HTERT RPE-1 (cell line): ENCODE data around the gene GTPBP6.

ENCODE experiments used
- in situ Hi-C: fragments of 300-500 bp; cut with MboI; formaldehyde crosslinking; loops from 4 replicates; pipeline ENCODE4 v1.14.3; 2020; ENCODE audit warnings: low sequenced_read_pairs

The GTPBP6 gene, protein sequence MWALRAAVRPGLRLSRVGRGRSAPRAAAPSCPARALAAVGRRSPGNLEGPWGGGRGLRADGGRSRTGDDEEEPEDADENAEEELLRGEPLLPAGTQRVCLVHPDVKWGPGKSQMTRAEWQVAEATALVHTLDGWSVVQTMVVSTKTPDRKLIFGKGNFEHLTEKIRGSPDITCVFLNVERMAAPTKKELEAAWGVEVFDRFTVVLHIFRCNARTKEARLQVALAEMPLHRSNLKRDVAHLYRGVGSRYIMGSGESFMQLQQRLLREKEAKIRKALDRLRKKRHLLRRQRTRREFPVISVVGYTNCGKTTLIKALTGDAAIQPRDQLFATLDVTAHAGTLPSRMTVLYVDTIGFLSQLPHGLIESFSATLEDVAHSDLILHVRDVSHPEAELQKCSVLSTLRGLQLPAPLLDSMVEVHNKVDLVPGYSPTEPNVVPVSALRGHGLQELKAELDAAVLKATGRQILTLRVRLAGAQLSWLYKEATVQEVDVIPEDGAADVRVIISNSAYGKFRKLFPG

DNA sequence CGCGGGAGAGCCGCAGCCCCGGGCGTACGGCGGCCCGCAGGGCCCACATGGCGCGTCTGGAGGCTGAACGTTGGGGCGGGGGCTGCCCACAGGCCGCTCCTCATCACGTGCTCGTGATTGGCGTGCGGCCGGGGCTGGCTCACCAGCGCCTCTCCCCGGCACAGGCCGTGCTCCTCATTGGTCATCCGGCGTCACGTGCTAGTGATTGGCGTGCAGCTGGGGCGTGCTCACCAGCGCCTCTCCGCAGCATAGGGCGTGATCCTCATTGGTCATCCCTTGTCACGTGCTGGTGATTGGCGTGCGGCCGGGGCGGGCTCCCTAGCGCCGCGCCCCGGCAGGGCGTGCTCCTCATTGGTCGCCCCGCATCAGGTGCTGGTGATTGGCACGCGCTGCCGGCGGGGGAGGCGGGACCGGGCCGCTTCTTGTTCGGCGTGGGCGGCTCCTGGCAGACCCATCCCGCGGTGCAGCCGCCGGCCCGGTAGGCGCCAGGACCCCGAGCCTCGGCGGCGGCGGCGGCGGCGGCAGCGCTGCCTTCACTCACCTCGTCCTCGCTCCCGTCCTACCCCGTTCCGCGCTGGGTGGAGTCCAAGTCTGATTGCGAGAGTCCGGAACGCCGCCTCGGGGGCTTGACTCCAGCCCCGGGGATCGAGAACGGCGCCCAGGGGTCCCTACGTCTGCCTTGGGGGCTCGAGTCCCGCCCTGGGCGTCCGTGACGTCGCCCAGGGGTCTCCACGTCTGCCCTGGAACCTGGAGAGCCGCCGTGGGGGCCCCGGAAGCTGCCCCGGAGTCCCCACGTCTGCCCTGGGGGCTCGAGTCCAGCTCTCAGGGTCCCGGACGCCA lies at the start of gene GTPBP6:
TSS of gene GTPBP6 (minus strand) at position 58 of the 840 bp plus-strand sequence. CDS start at position 49, 9 bp downstream.
- in situ Hi-C loops: no loop called here

DNA sequence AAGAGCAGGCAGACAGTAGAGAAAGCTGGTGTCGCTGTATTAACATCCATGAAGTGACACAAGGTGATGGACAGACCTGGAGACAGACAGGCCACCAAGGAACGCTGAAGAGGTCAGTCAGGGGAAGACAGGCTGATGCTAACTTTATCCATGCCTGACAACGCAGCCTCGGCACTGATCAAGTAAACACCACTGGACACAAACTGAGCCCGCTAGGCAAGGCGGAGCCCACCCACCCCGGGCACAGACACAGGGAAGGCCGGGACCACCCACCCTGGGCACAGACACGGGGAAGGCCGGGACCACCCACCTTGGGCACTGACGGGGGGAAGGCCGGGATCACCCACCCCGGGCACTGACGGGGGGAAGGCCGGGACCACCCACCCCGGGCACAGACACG lies 49.3 kb upstream of the GTPBP6 start:
- in situ Hi-C loops: no loop called here

DNA sequence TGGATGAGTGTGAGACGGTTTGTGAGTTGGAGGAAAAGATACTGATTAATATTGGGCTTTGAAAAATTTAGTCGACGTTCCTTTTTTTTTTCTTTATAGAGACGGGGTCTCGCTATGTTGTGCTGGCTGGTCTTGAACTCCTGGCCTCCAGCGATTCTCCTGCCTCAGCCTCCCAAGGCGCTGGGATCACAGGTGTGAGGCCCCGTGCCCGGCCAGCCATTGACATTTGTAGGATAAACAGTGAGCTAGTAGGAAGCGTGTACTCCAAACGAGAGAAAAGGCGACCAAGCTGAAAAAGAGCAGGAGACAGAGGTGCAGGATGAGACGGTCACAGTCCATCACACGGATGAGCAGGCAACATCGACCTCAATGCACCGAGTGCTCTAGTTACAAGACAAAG lies 48.8 kb upstream of the GTPBP6 start:
- in situ Hi-C loops: no loop called here

DNA sequence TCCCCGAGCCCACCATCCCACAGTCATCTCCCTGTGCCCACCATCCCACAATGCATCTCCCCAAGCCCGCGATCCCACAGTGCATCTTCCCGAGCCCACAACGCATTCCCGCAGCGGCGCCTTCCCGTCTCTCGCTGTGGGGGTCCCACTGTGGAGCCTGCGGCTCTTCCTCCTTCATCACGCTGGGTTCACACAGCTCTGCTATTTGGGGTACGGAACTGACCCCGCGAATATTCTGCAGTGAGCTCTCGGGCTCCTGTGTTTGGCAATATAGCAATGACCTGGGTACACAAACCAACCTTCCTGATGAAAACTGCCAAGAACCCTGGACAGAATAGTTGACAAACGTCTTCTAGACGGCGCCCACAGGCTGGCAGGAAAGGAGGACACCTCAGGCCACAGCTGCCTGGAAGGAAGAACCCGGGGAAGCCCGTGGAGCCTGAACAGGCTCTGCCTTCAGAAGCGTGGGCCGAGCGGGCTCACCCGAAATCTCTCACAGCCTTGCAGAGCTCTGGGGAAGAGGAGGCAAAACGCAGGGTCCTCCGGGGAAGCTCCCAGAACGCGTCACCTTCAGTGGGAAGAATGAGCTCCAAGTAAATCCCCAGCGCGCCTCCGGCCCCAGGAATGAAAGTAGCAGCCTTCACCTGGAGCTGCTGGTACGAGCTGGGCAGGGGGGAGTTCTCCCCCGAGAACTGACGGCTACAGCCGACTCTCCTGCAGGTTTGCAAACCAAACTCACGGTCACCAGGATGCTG lies 45.2 kb upstream of the GTPBP6 start:
- in situ Hi-C loops: no loop called here

DNA sequence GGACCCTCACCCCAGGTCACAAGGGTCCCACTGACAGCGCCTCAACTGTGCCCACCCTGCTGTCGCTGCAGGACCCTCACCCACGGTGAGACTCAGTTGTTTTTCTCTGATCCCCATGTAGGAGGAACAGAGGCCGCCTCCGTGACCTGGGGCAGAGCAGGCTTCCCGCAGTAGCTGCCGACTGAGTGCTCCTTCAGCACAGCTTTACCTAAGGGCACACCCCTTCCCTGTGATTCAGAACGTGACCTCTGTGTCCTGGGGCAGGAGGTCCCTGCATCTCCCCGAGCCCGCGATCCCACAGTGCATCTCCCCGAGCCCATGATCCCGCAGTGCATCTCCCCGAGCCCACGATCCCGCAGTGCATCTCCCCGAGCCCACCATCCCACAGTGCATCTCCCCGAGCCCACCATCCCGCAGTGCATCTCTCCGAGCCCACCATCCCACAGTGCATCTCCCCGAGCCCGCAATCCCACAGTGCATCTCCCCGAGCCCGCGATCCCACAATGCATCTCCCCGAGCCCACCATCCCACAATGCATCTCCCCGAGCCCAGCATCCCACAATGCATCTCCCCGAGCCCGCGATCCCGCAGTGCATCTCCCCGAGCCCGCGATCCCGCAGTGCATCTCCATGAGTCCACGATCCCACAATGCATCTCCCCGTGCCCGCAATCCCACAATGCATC lies 44.5 kb upstream of the GTPBP6 start:
- in situ Hi-C loops: no loop called here

DNA sequence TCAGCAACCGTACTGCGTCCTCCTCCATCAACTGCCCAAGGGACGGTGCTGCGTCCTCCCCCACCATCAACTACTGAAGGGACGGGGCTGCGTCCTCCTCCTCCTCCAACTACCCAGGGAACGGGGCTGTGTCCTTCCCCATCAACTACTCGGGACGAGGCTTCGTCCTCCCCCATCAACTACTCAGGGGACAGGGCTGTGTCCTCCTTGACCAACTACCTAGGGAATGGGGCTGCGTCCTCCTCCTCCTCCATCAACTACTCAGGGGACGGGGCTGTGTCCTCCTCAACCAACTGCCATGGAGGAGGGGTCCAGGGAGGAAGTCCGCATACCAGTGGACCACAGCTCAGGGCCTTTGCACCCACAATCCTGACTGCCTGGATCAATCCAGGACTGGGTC lies 43.8 kb upstream of the GTPBP6 start:
- in situ Hi-C loops: no loop called here

DNA sequence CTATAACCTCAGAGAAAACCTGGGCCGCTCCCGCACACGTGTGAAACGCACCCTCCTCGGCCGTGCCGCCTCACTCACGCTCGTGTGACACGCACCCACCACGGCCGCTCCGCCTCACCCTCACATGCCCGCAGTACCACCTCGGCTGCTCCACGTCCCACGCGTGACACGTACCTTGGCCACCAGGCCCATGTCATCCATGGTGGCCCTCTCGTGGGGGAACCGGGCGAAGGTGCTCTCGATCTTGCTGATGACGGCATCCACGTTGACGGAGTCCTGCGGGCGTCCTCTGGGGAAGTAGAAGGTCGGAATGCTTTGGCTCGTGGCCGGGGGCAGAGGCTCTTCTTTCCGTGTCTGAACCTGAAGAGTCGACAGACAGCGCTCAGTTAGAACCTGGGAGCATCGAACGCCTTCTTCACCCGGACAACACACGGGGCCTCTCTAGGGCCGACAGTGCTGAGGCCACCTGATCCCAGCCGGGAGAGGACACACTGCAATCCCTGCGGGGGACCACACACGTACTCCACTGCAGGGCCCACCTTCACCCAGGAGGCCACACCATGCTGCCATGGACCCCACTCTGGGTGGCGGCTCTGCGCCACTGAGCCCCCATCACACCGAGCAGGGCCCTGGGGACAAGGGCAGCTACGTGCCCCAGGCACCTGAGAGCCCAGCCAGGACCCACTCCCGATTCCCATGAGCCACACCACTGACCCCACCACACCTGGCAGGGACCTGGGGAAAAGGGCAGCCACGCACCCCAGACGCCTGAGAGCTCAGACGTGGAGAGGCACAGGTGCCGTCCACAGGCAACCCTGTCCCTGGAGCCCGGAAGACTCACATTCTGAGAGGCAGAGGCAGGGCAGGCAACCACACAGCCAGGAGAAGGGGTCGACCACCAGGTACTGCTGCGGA lies 42.9 kb upstream of the GTPBP6 start:
- in situ Hi-C loops: no loop called here

DNA sequence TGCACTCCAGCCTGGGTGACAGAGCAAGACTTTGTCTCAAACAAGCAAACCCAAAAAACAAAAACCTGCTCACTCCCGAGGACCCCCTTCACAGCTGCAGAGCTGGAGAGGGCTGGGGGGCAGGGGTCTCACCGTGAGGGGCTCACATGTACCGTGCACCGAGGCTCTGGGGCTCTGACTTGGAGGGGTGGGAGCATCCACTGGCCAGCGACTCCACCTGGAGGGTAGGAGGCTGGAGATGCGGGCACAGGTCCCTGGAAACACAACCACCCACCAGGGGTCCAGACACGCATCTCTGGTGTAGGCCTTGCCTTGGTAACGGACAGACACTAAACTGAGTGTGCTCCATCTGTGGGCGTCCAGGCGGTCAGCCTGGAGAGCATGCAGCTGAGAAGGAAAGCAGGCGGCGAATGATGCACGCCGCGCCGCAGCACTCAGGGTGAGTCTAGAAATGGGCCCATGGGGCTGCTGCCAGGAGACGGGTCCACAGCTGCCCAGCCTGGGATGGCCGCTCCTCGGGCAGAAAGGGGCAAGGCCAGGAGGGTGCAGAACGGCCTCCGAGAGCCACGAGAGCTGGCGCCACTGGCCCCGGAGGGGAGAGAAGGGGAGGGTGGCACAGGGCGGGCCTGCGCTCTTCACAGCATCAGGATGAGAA lies 42.0 kb upstream of the GTPBP6 start:
- in situ Hi-C loops: no loop called here

DNA sequence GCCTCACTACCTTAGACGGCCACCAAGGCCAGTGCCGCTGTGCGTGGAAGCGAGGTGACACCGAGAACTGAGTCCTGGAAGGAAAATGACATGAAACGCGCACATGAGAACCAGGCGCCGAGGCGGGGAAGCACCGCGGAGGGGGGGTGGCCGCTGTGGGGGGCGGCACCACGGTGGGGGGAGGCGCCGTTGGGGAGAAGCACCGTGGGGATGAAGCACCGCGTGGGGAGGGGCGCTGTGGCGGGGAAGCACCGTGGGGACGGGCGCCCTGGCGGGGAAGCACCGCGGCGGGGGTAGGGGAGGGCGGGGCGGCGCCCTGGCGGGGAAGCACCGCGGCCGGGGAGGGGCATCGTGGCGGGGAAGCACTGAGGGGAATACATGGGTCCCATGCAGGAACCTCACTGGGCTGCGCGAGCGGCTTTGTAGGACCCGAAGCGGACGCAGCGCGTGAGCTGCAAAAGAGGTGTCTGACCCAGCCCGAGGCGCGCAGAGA lies 40.1 kb upstream of the GTPBP6 start:
- in situ Hi-C loops: no loop called here

DNA sequence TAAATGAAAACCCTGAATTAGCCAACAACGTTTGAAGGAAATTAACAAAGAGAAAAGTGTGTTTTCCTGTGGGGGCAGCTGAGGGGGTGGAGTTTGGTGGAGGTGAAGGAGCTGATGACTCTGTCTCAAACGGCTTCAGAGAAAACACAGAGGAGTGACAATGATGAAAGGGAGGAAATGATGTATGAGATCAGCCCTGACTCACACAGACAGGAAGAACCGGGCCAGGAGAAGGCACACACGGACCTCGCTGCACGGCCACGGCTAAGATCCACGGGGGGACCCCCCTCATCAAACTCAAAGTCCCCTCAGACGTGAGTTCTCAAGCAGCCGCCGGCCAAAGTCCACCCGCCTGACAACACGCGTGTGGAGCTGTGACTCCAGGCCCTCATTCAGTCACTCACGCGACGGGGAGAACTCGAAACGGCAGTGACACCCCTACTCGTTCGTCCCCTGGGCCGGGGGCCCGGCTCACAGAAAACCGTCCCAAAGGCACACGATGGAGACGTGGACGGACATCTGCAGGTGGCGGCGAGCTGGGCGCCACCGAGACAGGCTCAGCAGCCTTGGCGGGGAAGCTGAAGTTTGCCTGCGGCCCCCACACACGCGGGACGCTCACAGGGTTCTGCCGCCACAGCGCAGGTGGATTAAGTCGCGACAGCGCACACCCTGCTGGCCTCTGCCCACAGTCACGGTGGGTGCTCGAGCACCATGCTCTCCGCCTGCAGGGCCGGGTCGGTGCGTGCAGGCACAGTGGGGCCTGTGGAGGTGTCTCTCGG lies 39.3 kb upstream of the GTPBP6 start:
- in situ Hi-C loops: no loop called here

DNA sequence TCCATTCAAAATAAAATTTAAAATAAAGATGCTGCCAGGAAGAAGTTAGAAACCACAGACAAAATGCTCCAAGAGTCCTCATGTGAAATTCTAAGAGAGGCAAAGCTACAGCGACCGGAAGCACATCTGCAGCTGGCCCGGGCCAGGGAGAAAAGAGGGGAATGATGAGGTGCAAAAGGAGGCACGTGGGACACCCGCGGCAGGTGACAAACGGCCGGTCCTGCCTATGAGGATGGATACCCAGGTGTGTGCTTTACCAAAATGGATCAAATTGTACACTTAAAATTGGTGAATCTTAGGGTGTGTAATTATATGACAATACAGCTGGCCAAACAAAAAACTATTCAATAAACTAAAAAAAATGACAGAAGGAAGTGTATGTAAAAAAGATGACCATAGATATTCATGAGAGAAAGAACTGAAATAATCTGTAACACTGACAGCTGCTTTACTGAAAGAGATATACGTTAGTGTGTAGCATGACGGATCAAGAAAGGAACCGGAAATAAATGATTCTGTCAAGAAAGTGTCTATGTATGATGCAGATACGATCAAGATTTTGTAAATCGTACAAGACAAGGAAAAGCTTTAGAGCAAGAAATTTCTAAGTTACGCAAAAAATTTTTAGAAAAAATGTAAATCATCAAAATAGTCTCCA lies 38.6 kb upstream of the GTPBP6 start:
- in situ Hi-C loops: no loop called here

DNA sequence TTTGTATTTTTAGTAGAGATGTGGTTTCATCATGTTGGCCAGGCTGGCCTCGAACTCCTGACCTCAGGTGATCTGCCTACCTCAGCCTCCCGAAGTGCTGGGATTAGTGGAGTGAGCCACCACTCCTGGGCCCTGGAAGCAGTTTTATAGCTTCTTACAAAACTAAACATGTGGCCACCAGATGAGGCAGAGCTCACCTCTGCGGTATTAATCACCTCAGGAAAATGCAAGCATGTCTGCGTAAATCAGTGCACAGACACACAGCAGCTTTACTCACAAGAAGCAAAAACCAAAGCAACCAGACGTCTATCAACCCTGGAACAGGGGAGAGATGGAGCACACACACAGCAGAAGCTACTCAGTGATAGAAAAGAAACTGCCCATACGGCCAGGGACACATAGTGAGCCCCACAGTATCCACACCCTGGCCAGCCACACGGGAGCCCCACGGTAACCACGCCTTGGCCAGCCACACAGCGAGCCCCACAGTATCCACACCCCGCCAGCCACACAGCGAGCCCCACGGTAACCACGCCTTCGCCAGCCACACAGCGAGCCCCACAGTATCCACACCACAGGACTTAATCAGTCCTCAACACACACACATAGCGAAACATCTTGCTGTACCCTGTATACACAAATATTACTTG lies 37.9 kb upstream of the GTPBP6 start:
- in situ Hi-C loops: no loop called here

DNA sequence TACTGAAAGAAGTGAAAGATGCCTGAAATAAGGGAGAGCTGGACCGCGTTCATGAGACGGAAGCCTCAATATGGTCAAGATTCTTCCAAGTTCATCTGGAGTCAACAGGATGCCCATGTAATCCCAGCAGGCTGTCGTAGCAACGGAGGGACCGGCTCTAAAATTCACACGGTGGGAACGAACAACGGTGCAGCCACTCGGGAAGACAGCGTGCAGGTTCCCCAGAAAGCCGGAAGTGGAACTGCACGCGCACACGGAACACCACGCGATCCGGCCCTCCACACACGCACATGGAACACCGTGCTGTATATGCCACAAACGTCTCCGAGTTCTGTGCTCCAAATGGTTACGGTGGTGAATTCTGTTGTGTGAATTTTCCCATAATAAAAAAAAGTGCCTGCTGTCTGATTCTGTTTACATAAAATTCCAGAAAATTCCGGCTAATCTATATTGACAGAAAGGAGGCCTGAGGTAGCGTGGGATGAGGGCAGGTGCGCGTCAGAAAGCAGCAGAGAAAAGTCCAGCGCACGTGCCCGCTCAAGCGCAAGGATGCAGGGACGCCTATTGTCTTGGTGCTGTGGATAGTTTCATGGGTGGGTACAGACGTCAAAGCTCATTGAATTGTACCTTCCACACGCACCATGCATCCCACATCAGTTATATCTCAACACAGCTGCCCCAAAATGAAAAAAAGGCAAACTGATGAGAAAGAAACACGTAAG lies 36.9 kb upstream of the GTPBP6 start:
- in situ Hi-C loops: no loop called here

DNA sequence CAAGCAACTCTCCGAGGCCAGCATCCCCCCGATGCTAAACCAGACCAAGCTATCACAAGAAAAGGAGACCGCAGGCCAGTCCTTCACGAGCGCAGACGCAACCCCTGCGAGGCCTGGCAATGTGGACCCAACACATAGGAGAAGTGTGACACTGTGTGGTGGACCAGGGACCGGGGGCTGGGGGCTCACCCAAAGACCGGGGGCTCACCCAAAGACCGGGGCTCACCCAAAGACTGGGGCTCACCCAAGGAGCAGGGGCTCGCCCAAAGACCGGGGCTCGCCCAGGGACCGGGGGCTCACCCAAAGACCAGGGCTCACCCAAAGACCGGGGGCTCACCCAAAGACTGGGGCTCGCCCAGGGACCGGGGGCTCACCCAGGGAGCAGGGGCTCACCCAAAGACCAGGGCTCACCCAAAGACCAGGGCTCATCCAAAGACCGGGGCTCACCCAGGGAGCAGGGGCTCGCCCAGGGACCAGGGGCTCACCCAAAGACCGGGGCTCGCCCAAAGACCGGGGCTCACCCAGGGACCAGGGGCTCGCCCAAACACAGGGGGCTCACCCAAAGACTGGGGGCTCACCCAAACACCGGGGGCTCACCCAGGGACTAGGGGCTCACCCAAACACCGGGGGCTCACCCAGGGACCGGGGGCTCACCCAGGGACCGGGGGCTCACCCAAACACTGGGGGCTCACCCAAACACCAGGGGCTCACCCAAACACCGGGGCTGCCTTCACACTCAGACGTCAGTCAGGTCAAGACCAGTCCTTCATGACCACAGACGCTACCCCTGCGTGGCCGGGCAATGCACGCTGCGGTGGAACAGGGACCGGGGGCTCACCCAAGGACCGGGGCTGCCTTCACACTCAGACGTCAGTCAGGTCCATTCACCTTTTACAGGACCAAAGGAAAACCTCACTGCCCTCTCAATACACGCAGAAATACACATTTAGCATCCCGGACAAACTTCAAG lies 35.3 kb upstream of the GTPBP6 start:
- in situ Hi-C loops: no loop called here

DNA sequence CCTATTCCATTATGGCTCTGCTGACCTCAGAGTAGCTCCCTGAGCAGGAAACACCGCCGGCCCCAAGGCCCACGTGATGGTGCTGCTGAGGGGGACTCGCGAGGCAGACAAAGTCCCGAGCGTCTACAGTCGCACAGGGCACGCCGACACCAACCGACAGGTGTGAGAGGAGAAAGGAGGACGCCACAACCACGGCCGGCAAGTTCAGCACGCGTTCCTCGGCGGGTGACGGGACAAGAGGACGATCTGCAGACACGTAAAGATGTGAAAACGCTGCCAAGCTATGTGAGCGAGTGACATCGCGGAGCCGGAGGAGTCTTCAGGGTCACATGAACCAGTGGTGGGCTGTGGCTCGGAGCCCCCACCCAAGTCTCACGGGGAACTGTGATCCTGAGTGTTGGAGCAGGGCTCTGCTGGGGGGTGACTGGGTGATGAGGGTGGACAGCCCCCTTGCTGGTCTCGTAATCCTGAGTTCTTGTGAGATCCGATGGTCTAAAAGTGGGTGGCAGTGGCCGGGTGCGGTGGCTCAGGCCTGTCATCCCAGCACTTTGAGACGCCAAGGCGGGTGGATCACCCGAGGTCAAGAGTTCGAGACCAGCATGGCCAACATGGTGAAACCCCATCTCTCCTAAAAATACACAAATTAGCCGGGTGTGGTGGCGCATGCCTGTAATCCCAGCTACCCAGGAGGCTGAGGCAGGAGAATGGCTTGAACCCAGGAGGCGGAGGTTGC lies 34.2 kb upstream of the GTPBP6 start:
- in situ Hi-C loops: no loop called here
